ENCODE results near the gene WSCD2.

DNA sequence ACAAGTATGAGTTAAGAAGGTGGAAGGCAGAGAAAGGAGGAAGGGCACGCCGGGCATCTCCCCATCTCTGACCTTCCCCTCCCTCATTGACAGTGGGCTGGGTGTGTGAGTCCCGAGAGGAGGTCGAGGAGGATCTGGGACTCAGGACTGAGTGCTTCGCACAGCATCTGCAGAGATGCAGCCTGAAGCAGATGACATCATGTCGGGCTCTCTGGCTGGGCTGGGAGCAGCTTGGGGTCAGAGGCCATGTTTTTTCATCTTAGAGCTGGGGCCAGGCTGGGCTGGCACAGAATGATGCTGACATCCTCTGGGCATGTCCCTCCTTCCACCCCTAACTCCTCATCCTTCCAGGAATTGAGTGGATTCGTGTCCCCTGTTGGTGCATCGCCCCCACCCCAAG lies 166.6 kb downstream of the WSCD2 start:
- TF ChIP-seq, protein P1, sequence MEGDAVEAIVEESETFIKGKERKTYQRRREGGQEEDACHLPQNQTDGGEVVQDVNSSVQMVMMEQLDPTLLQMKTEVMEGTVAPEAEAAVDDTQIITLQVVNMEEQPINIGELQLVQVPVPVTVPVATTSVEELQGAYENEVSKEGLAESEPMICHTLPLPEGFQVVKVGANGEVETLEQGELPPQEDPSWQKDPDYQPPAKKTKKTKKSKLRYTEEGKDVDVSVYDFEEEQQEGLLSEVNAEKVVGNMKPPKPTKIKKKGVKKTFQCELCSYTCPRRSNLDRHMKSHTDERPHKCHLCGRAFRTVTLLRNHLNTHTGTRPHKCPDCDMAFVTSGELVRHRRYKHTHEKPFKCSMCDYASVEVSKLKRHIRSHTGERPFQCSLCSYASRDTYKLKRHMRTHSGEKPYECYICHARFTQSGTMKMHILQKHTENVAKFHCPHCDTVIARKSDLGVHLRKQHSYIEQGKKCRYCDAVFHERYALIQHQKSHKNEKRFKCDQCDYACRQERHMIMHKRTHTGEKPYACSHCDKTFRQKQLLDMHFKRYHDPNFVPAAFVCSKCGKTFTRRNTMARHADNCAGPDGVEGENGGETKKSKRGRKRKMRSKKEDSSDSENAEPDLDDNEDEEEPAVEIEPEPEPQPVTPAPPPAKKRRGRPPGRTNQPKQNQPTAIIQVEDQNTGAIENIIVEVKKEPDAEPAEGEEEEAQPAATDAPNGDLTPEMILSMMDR (conservative IDR thresholded peaks at IDR 0.05; ENCODE audit: low read depth, low read length), result no peak
- TF ChIP-seq BHLHE40 (IDR thresholded peaks at IDR 0.05; ENCODE audit: low read depth, low read length) (no peak), SMC3 (IDR thresholded peaks at IDR 0.05; ENCODE audit: low read depth, low read length) (no peak), CHD1 (IDR thresholded peaks at IDR 0.05; ENCODE audit: low read depth, low read length) (no peak), NFE2L2 (IDR thresholded peaks at IDR 0.05; ENCODE audit: low read depth, low read length) (no peak), RCOR1 (IDR thresholded peaks at IDR 0.05; ENCODE audit: insufficient replicate concordance, low read length) (no peak), MAFK (IDR thresholded peaks at IDR 0.05; ENCODE audit: low read depth, low read length) (no peak), ELK1 (IDR thresholded peaks at IDR 0.05; ENCODE audit: borderline replicate concordance, low read depth, low read length) (no peak)
- TF ChIP-seq, protein P2, sequence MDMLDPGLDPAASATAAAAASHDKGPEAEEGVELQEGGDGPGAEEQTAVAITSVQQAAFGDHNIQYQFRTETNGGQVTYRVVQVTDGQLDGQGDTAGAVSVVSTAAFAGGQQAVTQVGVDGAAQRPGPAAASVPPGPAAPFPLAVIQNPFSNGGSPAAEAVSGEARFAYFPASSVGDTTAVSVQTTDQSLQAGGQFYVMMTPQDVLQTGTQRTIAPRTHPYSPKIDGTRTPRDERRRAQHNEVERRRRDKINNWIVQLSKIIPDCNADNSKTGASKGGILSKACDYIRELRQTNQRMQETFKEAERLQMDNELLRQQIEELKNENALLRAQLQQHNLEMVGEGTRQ (IDR thresholded peaks at IDR 0.05; ENCODE audit: low read depth, low read length), result no peak

All from IMR-90 (cell line).